Bronchial epithelial cell (primary cell): ENCODE data around the gene MALRD1. TPM values are rescaled to one million over a fixed set of nuclear protein-coding genes. Genes with fewer than 3 reads are reported as not detected.

Experiments used
- DNase-seq: peaks from one replicate; pipeline ENCODE4 v3.0.0-alpha.2; 2010; ENCODE audit warnings: low read depth
- FAIRE-seq: peaks from 2 replicates; lab custom pipeline; 2011; peaks lifted over from hg19 to GRCh38; lab: Jason Lieb, UNC
- H3K27me3 ChIP-seq: 2 replicates; pipeline ENCODE4 v1.5.1; 2011; ENCODE audit warnings: low read length; ENCODE audit not compliant: control insufficient read depth, insufficient read depth
- H3K36me3 ChIP-seq: 2 replicates; pipeline ENCODE4 v1.5.1; 2011; ENCODE audit warnings: low read length; ENCODE audit not compliant: control insufficient read depth, insufficient read depth
- H3K4me3 ChIP-seq: 2 replicates; pipeline ENCODE4 v1.5.1; 2011; ENCODE audit warnings: mild to moderate bottlenecking, low read depth, low read length, control low read depth
- total RNA-seq: library from RNA; depleted of rRNA; stranded (reverse); fragments of >200 nt; gene quantifications from 2 replicates; pipeline ENCODE4 v1.2.1, GENCODE V29; 2014
- TF ChIP-seq, protein P1 (sequence below): IDR thresholded peaks from 2 replicates; pipeline ENCODE4 v1.5.1; 2011; ENCODE audit warnings: mild to moderate bottlenecking, moderate library complexity, low read length, control low read depth, inconsistent platforms; ENCODE audit not compliant: insufficient read depth, severe bottlenecking

Gene MALRD1
- total RNA-seq, 1 donor from 2014 or later = not detected

DNA sequence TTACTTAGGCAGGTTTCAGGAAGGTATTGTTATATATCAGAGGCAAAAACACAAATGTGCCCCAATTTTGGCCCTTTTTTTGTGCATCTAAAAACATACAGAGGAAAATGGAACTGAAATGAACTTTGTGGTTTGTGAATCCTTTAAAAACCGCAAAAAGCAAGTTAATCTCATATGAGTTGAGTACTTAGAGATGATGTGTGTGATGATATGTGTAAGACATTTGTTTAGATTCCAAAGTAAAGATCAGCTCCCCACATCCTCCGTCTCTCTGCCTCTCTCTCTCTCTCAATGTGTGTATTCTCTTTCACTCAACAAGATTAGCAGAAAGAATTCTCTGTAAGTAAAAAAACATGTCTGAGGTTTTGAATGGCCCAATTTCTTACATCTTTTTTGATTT is 201.9 kb downstream of the MALRD1 start:
- Histone ChIP-seq H3K27me3 (no peaks in the 10 kb centered on the region), H3K36me3 (no peaks in the 10 kb centered on the region), H3K4me3 (no peak overlapping the region)
- FAIRE-seq (no peak), DNase-seq (no peak)
- TF ChIP-seq, protein P1, sequence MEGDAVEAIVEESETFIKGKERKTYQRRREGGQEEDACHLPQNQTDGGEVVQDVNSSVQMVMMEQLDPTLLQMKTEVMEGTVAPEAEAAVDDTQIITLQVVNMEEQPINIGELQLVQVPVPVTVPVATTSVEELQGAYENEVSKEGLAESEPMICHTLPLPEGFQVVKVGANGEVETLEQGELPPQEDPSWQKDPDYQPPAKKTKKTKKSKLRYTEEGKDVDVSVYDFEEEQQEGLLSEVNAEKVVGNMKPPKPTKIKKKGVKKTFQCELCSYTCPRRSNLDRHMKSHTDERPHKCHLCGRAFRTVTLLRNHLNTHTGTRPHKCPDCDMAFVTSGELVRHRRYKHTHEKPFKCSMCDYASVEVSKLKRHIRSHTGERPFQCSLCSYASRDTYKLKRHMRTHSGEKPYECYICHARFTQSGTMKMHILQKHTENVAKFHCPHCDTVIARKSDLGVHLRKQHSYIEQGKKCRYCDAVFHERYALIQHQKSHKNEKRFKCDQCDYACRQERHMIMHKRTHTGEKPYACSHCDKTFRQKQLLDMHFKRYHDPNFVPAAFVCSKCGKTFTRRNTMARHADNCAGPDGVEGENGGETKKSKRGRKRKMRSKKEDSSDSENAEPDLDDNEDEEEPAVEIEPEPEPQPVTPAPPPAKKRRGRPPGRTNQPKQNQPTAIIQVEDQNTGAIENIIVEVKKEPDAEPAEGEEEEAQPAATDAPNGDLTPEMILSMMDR = no peak

DNA sequence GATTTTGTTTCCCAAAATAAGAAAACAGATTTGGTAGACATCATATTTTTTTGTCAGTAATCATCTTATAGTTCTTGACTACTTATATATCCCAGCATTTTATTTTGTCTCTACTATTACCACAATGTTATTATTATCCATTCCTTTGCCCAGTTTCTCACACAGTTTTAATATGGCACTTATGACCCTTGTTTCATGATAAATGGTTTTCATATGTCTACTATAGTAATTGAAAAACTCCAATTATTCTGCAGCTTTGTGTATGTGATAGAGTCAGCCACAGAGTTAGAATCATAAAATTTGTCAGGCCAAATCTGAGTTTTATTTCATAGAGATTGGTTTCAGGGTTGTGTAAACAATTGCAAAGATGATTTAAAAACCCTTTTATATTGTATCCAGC is 203.9 kb downstream of the MALRD1 start:
- FAIRE-seq (no peak), DNase-seq (no peak)
- Histone ChIP-seq H3K36me3 (no peaks in the 10 kb centered on the region), H3K4me3 (no peak overlapping the region), H3K27me3 (no peaks in the 10 kb centered on the region)
- TF ChIP-seq, protein P1 = no peak

DNA sequence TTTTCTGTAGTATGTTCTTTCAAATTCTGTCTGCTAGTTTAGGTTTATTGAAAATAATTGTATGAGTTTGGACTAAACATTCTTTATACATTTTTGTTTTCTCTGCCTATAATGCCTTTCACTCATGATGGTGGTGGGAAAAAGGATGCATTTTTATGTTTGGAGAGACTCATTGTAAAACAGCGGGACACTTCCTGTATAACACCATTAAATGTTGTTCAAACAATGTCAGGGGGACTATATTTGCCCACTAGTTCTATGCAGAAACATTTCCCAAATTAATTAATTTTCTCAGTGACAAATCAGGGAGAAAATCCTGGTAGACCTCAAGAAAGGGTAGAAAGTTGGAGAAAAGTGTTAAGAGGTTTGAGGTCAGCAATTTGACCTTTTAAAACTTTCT is 207.7 kb downstream of the MALRD1 start:
- FAIRE-seq = no peak
- Histone ChIP-seq H3K4me3 (no peak overlapping the region), H3K36me3 (no peaks in the 10 kb centered on the region), H3K27me3 (no peaks in the 10 kb centered on the region)
- TF ChIP-seq, protein P1 = no peak
- no peak for DNase-seq

DNA sequence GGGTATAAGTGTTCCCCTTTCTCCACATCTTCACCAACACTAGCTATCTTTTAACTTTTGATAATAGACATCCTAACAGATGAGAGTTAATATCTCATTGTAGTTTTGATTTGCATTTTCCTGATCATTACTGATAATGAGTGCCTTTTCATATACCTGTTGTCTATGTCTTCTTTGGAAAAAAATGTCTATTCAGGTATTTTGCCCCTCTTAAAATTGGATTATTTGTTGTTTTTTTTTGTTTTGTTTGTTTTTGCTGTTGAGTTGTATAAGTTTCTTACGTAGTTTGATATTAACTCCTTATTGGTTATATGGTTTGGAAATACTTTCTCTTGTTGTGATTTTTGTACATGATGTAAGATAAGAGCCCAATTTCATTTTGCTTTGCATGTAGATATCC is 214.7 kb downstream of the MALRD1 start:
- DNase-seq = no peak
- TF ChIP-seq, protein P1 = no peak
- no peaks in the 10 kb centered on the region for H3K36me3 ChIP-seq
- H3K4me3 ChIP-seq = no peak overlapping the region
- no peak for FAIRE-seq
- H3K27me3 ChIP-seq = no peaks in the 10 kb centered on the region

DNA sequence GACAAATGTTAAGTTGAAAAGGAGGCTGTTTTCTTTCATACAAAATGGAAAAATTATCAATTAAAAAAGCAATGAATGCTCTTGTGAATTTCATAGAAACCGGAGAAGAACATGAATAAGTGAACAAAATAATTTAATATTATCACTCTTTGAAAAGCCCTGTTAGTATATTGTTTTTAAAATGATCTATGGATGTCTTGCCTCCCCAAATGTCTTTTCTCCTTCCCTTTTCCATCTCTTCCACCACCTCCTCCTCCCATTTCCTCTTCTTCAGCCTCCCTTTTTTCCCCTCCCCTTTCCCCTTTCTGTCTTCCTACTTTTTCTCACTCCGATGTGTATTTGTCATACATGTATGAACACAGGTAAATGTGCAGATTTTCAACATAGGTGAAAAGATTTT is 234.7 kb downstream of the MALRD1 start:
- no peaks in the 10 kb centered on the region for H3K27me3 ChIP-seq
- TF ChIP-seq, protein P1 = no peak
- FAIRE-seq = no peak
- H3K4me3 ChIP-seq = no peak overlapping the region
- no peak for DNase-seq
- H3K36me3 ChIP-seq = no peaks in the 10 kb centered on the region

DNA sequence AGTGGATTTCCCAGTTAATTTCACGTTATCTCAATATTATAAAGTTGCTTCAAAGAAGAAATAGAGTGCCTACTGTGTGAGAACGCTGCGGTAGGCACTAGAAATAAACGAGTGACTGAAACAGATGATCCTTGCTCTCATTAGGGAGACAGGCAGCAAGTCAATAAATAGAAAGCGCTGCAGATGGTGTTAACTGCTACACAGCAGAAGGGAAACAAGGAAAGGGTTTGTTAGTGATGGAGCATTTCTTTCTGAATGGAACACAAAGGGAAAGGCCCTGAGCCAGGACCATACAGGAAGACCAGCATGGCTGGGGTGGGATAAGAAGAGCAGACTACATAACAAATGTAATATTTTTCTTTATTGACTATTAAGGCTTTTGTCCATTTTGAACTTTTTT is 235.2 kb downstream of the MALRD1 start:
- FAIRE-seq = no peak
- no peak for DNase-seq
- TF ChIP-seq, protein P1 = no peak
- Histone ChIP-seq H3K4me3 (no peak overlapping the region), H3K36me3 (no peaks in the 10 kb centered on the region), H3K27me3 (no peaks in the 10 kb centered on the region)
